ENCODE results near the gene NECTIN2. TPM values are rescaled to one million over a fixed set of nuclear protein-coding genes. Genes with fewer than 3 reads are reported as not detected.
A peak's percentile ranks its signal among the peaks of the same experiment; 100 is the strongest.

The NECTIN2 gene
- total and polyA plus RNA-seq, 10 donors: 14.3 to 136 (median 98.6) TPM

GRCh38 chr19:44813070-44813840, 32.8 kb upstream of the NECTIN2 start:
- intact Hi-C loops (cut with DNase I; ENCODE audit: low total_unique reads): no loop called here
- no peak for DNase-seq

GRCh38 chr19:44813841-44814470, 32.1 kb upstream of the NECTIN2 start:
- intact Hi-C loops (cut with DNase I; ENCODE audit: low total_unique reads): no loop called here
- DNase-seq: no peak
- WGBS, 5 donors: 84 to 90% (median 89%) methylated on average over 16 of the region's 16 CpGs

More at GRCh38 chr19:44813070-44813840, 32.8 kb upstream of the NECTIN2 start:
- Histone ChIP-seq H3K9me3 (no peaks in the 10 kb centered on the region), H3K4me3 (no peak overlapping the region), H3K4me1 (peaks cover 3 to 27% (median 21%) of the 10 kb centered on the region in 6 donors), H3K36me3 (peaks cover 0 to 29% (median 3%) of the 10 kb centered on the region in 6 donors), H3K27me3 (replicated peaks in 1 of 7) (peaks cover 0 to 25% (median 0%) of the 10 kb centered on the region in 7 donors), H3K27ac (no peak overlapping the region)
- no peak for TF ChIP-seq POLR2AphosphoS5 (IDR thresholded peaks at IDR 0.05)
- no peak for TF ChIP-seq CTCF (IDR thresholded peaks at IDR 0.05 in 8 of 11, conservative IDR thresholded peaks at IDR 0.05 in 3 of 11)
- TF ChIP-seq POLR2A (IDR thresholded peaks at IDR 0.05): no peak
- 88 to 95% (median 92%) methylated on average over 20 to 38 of the region's 38 CpGs for WGBS, 5 donors

GRCh38 chr19:44814517-44814916, 31.6 kb upstream of the NECTIN2 start:
- Histone ChIP-seq H3K9me3 (no peaks in the 10 kb centered on the region), H3K27ac (no peak overlapping the region), H3K27me3 (replicated peaks in 1 of 7) (peaks cover 0 to 12% (median 0%) of the 10 kb centered on the region in 7 donors), H3K4me3 (no peak overlapping the region), H3K36me3 (peaks cover 0 to 41% (median 3%) of the 10 kb centered on the region in 6 donors), H3K4me1 (peaks cover 0 to 15% (median 9%) of the 10 kb centered on the region in 6 donors)
- DNase-seq: no peak
- intact Hi-C loops (cut with DNase I; ENCODE audit: low total_unique reads): no loop called here
- TF ChIP-seq POLR2A (IDR thresholded peaks at IDR 0.05): no peak
- TF ChIP-seq POLR2AphosphoS5 (IDR thresholded peaks at IDR 0.05): peak in 2 of 3 donors; percentile 26 to 39
- 80 to 87% (median 85%) methylated on average over 12 to 17 of the region's 17 CpGs for WGBS, 5 donors

More at GRCh38 chr19:44813841-44814470, 32.1 kb upstream of the NECTIN2 start:
- peaks cover 0 to 18% (median 0%) of the 10 kb centered on the region in 7 donors for H3K27me3 ChIP-seq (replicated peaks in 1 of 7)
- H3K4me3 ChIP-seq: no peak overlapping the region
- H3K4me1 ChIP-seq: peaks cover 0 to 20% (median 14%) of the 10 kb centered on the region in 6 donors
- H3K9me3 ChIP-seq: no peaks in the 10 kb centered on the region
- H3K27ac ChIP-seq: peak overlapping the region in 1 of 8 donors; percentile 26
- TF ChIP-seq CTCF (IDR thresholded peaks at IDR 0.05 in 8 of 11, conservative IDR thresholded peaks at IDR 0.05 in 3 of 11) (no peak), POLR2A (IDR thresholded peaks at IDR 0.05) (no peak), POLR2AphosphoS5 (IDR thresholded peaks at IDR 0.05) (no peak)
- H3K36me3 ChIP-seq: peaks cover 0 to 36% (median 3%) of the 10 kb centered on the region in 6 donors

- H3K4me1 ChIP-seq: peaks cover 0 to 13% (median 4%) of the 10 kb centered on the region in 6 donors
- no peak overlapping the region for H3K4me3 ChIP-seq
- no peak overlapping the region for H3K27ac ChIP-seq
- DNase-seq: no peak
- peaks cover 0 to 7% (median 0%) of the 10 kb centered on the region in 7 donors for H3K27me3 ChIP-seq (replicated peaks in 1 of 7)
- intact Hi-C loops (cut with DNase I; ENCODE audit: low total_unique reads): no loop called here
- H3K9me3 ChIP-seq: no peaks in the 10 kb centered on the region
- WGBS, 5 donors: 69 to 90% (median 80%) methylated on average over 2 of the region's 2 CpGs
- peaks cover 0 to 41% (median 3%) of the 10 kb centered on the region in 6 donors for H3K36me3 ChIP-seq
- TF ChIP-seq CTCF (IDR thresholded peaks at IDR 0.05 in 8 of 11, conservative IDR thresholded peaks at IDR 0.05 in 3 of 11) (no peak), POLR2A (IDR thresholded peaks at IDR 0.05) (no peak), POLR2AphosphoS5 (IDR thresholded peaks at IDR 0.05) (no peak)
These were observed 29.8 kb upstream of the NECTIN2 start for GRCh38 chr19:44816301-44816700.

All from spleen (tissue), 11 donors.